GM12891 (cell line): Measurements from ENCODE around the gene GRWD1.

Experiments
- PAX5 ChIP-seq: IDR thresholded peaks from 2 replicates; pipeline ENCODE4 v1.6.1; 2011; ENCODE audit warnings: low read length, moderate library complexity, mild to moderate bottlenecking; ENCODE audit not compliant: insufficient read depth, severe bottlenecking
- POLR2A ChIP-seq: IDR thresholded peaks from 2 replicates; pipeline ENCODE4 v1.6.1; 2011; ENCODE audit warnings: low read depth, low read length, control low read depth
- POLR2AphosphoS5 ChIP-seq: IDR thresholded peaks from 2 replicates; pipeline ENCODE4 v1.6.1; 2011; ENCODE audit warnings: low read depth, low read length, control low read depth
- POU2F2 ChIP-seq: IDR thresholded peaks from 2 replicates; pipeline ENCODE4 v1.6.1; 2011; ENCODE audit warnings: low read depth, mild to moderate bottlenecking, control low read depth, low read length, moderate library complexity
- SPI1 ChIP-seq: IDR thresholded peaks from 2 replicates; pipeline ENCODE4 v1.6.1; 2011; ENCODE audit warnings: low read depth, low read length, control low read depth
- TAF1 ChIP-seq: IDR thresholded peaks from 2 replicates; pipeline ENCODE4 v1.6.1; 2011; ENCODE audit warnings: low read depth, low read length, control low read depth

- TF ChIP-seq SPI1 (no peak), POLR2AphosphoS5 (no peak), POLR2A (no peak), TAF1 (no peak), POU2F2 (no peak), PAX5 (no peak)
Measured at GRCh38 chr19:48471836-48472235, 26.1 kb downstream of the GRWD1 start.
